Ascending aorta (tissue), 2 donors: ENCODE measurements around the gene SLC51B. TPM values are rescaled to one million over a fixed set of nuclear protein-coding genes. Genes with fewer than 3 reads are reported as not detected.

Source experiments
- DNase-seq, 2 donors: peaks; one replicate each; pipeline ENCODE4 v3.0.0-alpha.2; 2019; ENCODE audit warnings: low spot score in 2 of 2
- H3K27ac ChIP-seq, 2 donors: fragments of 200-600 bp; sonication (generic); one replicate each; pipeline ENCODE4 v1.5.1; 2016 to 2017; ENCODE audit warnings: mild to moderate bottlenecking in 1 of 2
- H3K27me3 ChIP-seq: fragments of 200-600 bp; sonication (generic); one replicate; pipeline ENCODE4 v1.5.1; 2017
- H3K36me3 ChIP-seq, 2 donors: fragments of 200-600 bp; sonication (generic); one replicate each; pipeline ENCODE4 v1.5.1; 2016
- H3K4me1 ChIP-seq, 2 donors: fragments of 200-600 bp; sonication (generic); one replicate each; pipeline ENCODE4 v1.5.1; 2016 to 2017; ENCODE audit warnings: mild to moderate bottlenecking in 1 of 2
- H3K4me3 ChIP-seq, 2 donors: fragments of 200-600 bp; sonication (generic); one replicate each; pipeline ENCODE4 v1.5.1; 2016 to 2017; ENCODE audit warnings: mild to moderate bottlenecking in 1 of 2
- H3K9me3 ChIP-seq, 2 donors: fragments of 200-600 bp; sonication (generic); one replicate each; pipeline ENCODE4 v1.5.1; 2016
- intact Hi-C: fragments of 100-400 bp; cut with DNase I; formaldehyde crosslinking; loops from one replicate; pipeline ENCODE4 v1.15.1; 2023
- total RNA-seq: library from RNA; depleted of rRNA; stranded (reverse); fragments of >200 nt; gene quantifications from one replicate; pipeline ENCODE4 v1.1.0, GENCODE V29; 2016
- TF ChIP-seq, protein P1 (sequence below), 3 experiments: fragments of 200-600 bp in 2 of 3; fragments of 450-650 bp in 1 of 3; sonication (generic) in 2 of 3; IDR thresholded peaks; one replicate each; pipeline ENCODE4 v1.5.1; 2016 to 2019; ENCODE audit warnings: antibody characterized with exemption in 3 of 3, mild to moderate bottlenecking in 1 of 3, moderate library complexity in 1 of 3

SLC51B gene
- total RNA-seq, 1 donor from 2014 or later = not detected

DNA sequence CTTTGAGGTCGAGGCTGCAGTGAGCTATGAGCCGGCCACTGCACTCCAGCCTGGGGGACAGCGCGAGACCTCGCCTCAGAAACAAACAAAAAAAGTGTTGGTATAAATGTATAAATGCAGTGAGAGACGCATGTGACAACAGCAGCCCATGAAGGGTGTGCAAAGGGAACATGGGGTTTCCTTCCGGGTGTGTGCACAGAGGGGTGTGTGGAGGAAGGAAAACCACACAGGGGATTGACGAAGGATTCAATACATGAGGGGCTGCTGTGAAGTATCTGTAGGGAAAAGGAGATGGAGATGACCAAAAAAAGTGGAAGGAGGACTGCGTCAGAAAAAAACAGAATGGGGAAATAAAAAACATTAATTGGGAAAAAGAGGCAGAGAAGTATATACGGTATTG, 16.8 kb upstream of the SLC51B start:
- no peak overlapping the region for H3K27ac ChIP-seq
- H3K36me3 ChIP-seq = peaks cover 3 to 12% of the 10 kb centered on the region in 2 donors
- H3K4me1 ChIP-seq = peaks cover 0 to 8% of the 10 kb centered on the region in 2 donors
- TF ChIP-seq, protein P1, sequence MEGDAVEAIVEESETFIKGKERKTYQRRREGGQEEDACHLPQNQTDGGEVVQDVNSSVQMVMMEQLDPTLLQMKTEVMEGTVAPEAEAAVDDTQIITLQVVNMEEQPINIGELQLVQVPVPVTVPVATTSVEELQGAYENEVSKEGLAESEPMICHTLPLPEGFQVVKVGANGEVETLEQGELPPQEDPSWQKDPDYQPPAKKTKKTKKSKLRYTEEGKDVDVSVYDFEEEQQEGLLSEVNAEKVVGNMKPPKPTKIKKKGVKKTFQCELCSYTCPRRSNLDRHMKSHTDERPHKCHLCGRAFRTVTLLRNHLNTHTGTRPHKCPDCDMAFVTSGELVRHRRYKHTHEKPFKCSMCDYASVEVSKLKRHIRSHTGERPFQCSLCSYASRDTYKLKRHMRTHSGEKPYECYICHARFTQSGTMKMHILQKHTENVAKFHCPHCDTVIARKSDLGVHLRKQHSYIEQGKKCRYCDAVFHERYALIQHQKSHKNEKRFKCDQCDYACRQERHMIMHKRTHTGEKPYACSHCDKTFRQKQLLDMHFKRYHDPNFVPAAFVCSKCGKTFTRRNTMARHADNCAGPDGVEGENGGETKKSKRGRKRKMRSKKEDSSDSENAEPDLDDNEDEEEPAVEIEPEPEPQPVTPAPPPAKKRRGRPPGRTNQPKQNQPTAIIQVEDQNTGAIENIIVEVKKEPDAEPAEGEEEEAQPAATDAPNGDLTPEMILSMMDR (IDR thresholded peaks at IDR 0.05) = no peak
- H3K4me3 ChIP-seq = peak overlapping the region; percentile 79 to 97
- DNase-seq = no peak
- intact Hi-C loops = no loop called here
- no peaks in the 10 kb centered on the region for H3K27me3 ChIP-seq
- no peaks in the 10 kb centered on the region for H3K9me3 ChIP-seq

DNA sequence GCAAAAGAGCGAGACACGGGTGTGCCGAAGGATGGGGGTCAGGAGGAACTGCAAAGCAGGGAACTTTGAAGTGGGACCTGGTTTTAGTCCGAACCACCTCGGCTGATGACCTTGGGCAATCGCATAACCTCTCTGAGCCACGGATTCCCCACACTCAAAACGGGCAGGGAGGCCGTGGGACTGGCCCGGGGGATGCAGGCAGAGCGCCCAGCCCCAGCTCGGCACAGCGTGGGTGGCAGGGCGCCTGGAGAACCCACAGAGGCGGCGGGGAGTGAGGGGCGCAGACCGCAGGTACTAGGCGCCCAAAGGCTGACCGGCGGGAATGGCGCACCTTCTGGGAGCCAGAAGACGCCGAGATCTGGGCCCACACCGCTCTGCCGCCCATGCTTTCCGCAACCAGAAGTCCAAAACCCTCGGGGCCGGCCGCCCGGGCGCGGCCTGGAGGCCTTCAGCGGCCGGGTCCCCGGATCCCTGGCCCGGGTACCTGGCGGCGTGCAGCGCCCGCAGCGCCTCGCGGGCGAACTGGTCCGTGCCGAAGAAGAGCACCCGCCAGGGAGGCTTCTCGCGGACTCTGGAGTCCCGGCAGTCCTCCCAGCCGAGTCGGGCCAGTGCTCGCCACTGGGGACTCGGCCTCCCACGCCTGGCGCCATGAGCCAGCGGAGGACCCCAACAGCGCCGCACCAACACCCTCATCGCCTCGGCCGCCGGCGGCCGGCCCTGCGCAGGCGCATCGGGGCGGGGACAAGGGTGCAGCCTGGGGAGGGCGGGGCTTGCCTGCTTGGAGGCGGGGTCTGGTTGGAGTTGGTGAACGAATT, 16.1 kb upstream of the SLC51B start, which contains the start of gene MTFMT:
Gene MTFMT, minus strand, starts transcription at position 719 of the 815 bp plus-strand sequence. Its CDS starts 26 bp downstream, at position 693.
- Histone ChIP-seq H3K4me3 (peak within 1 kb of the TSS; percentile 79 to 97), H3K27ac (peak within 1 kb of the TSS; percentile 64 to 79), H3K4me1 (peaks cover 0 to 8% of the 10 kb centered on the region in 2 donors), H3K9me3 (no peaks in the 10 kb centered on the region), H3K36me3 (peaks cover 3 to 10% of the 10 kb centered on the region in 2 donors), H3K27me3 (no peaks in the 10 kb centered on the region)
- intact Hi-C loops = loop anchor here (1.0 kb wide), 1 partner anchor 298 kb away; no protein-coding TSS in a partner anchor
- DNase-seq = peak; percentile 62 to 95
- TF ChIP-seq, protein P1 (IDR thresholded peaks at IDR 0.05) = peak in 1 of 3 experiments; percentile 15

DNA sequence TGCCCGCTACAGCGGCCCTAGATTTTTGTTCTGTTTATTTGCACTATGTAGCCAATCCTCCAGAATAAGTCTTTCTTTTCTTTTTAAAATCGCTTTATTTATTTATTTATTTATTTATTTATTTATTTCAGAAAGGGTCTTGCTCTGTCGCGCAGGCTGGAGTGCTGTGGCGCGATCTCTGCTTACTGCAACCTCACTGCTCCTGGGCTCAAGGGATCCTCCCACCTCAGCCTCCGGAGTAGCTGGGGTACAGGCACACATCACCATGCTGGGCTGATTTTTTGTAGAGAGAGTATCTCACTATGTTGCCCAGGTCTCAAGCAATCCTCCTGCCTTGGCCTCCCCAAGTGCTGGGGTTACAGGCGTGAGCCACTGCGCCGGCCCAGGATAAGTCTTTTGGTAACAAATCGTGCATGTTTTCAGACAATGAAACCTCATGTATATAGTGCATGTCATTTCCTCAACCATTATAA, 15.4 kb upstream of the SLC51B start:
- intact Hi-C loops = loop anchor here (1.0 to 10.0 kb wide), 4 partner anchors 153 to 298 kb away; partner anchors contain the start of gene RNU5A-1
- DNase-seq = no peak
- peaks cover 0 to 8% of the 10 kb centered on the region in 2 donors for H3K4me1 ChIP-seq
- no peaks in the 10 kb centered on the region for H3K9me3 ChIP-seq
- peaks cover 3 to 4% of the 10 kb centered on the region in 2 donors for H3K36me3 ChIP-seq
- TF ChIP-seq, protein P1 (IDR thresholded peaks at IDR 0.05) = no peak
- peak overlapping the region in 1 of 2 donors; percentile 79 for H3K27ac ChIP-seq
- no peaks in the 10 kb centered on the region for H3K27me3 ChIP-seq
- H3K4me3 ChIP-seq = peak overlapping the region; percentile 79 to 97

DNA sequence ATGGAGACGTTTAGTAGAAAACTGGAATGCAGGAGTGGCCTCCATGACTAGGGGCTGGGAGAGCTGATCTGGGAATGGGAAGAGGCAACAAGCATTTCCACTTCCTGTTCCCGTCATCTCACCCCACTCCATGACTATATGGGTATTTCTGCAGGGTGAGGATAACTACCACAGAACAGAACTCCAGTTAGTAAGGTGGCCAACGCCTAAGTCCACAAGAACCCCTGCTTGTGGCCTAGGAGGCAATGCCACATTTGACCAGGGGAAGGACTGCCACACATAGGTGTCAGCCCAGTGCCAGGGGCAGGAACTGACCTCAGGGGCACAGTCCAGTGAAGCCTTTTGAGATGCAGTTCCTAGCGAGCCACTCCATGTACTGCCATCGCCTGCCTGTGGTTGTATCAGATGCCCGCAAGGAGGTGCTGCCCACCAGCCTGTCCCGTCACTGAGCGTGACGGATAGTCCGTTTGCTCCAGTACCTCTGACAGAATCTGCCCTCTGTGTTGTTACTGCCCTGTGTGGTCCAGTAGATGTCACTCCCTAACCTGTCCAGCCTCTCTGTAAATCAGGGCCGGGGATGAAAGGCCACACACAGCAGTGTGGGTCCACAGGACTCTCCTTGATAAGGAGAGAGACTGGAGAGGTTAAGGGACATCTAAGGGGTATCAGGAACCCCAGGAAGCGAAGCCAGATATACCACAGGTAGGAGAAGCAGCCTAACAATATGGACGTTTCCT, 12.2 kb upstream of the SLC51B start:
- Histone ChIP-seq H3K4me3 (no peak overlapping the region), H3K27ac (no peak overlapping the region), H3K4me1 (peaks cover 0 to 5% of the 10 kb centered on the region in 2 donors), H3K9me3 (no peaks in the 10 kb centered on the region), H3K36me3 (no peaks in the 10 kb centered on the region), H3K27me3 (no peaks in the 10 kb centered on the region)
- DNase-seq = peak in 1 of 2 donors; percentile 80
- TF ChIP-seq, protein P1 (IDR thresholded peaks at IDR 0.05) = peak; percentile 74 to 81 (median 81)
- intact Hi-C loops = loop anchor here (1.0 to 10.0 kb wide), 5 partner anchors 20 to 264 kb away; partner anchors contain the start of gene RNU5A-1

DNA sequence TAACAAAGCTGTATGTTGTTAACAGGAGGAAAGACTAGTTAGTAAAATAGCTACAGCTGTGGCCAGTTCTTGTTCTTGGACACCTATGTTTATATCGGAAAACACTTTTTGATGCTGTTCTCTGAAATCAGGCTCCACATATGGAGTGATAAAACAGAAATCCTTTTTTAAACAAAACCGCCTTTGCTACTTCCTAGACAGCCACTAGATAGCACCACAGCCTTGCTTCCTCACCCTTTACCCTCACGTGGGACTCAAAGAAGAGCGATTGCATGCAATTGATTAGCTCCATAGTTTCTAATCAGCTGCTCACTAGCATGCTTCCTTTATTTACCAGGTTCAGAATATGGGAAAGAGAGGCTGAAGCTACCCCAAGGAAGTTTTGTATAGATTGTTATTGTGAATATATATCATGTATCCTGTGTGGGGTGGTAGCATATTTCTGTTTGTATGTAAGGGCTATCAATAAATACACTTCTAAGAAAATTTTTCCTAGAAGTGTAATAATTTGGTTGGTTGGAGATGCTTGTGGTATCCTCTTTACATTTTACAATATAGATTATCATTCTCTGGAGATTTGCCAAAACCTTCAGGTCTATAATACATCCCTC, 11.4 kb upstream of the SLC51B start:
- DNase-seq = no peak
- TF ChIP-seq, protein P1 (IDR thresholded peaks at IDR 0.05) = peak; percentile 26 to 71 (median 48)
- intact Hi-C loops = loop anchor here (1.0 to 10.0 kb wide), 5 partner anchors 19 to 264 kb away; partner anchors contain the start of gene RNU5A-1
- Histone ChIP-seq H3K4me3 (no peak overlapping the region), H3K36me3 (no peaks in the 10 kb centered on the region), H3K27ac (no peak overlapping the region), H3K27me3 (no peaks in the 10 kb centered on the region), H3K9me3 (no peaks in the 10 kb centered on the region), H3K4me1 (no peaks in the 10 kb centered on the region)
